PC-9 (cell line): ENCODE results near the gene NPBWR2.

Experiments used
- EZH2 ChIP-seq: fragments of 200-600 bp; sonication (generic); IDR thresholded peaks from 2 replicates; pipeline ENCODE4 v1.8.0; 2017; ENCODE audit warnings: antibody characterized with exemption, low read depth
- TF ChIP-seq, protein P1 (sequence below): fragments of 200-600 bp; sonication (generic); conservative IDR thresholded peaks from 2 replicates; pipeline ENCODE4 v1.6.1; 2017; ENCODE audit warnings: mixed run types, antibody characterized with exemption, mild to moderate bottlenecking, moderate library complexity

DNA sequence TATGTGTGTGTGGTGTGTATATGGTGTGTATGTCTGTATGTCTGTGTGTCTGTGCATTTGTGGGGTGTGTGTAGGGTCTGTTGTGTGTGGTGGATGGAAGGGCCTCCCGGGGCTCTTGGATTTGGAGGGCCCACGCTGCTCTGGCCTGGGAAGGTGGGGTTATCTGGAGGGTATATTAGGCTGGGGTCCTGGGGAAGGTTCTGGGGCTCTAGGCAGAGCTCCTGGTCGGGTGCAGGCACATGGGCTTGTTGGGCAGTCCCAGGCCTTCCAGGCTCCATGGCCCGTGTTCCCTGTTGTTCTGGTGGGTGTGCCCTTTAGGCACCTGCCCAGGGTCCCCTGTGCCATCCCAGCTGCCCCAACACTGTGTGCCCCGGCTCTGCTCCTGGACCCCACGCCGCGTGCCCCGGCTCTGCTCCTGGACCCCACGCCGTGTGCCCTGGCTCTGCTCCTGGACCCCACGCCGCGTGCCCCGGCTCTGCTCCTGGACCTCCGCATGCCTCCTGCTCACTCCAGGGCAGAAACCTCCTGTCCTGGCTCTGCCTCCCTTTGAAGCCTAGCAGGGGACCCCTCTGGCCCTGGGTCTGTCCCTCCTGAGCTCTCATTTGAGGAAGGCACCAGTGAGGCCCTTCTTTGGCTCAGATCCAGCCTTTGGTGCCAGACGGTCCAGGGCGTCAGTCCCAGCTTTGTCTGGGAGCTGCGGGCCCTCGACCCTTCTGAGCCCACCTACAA is 46.7 kb upstream of the NPBWR2 start:
- TF ChIP-seq, protein P1, sequence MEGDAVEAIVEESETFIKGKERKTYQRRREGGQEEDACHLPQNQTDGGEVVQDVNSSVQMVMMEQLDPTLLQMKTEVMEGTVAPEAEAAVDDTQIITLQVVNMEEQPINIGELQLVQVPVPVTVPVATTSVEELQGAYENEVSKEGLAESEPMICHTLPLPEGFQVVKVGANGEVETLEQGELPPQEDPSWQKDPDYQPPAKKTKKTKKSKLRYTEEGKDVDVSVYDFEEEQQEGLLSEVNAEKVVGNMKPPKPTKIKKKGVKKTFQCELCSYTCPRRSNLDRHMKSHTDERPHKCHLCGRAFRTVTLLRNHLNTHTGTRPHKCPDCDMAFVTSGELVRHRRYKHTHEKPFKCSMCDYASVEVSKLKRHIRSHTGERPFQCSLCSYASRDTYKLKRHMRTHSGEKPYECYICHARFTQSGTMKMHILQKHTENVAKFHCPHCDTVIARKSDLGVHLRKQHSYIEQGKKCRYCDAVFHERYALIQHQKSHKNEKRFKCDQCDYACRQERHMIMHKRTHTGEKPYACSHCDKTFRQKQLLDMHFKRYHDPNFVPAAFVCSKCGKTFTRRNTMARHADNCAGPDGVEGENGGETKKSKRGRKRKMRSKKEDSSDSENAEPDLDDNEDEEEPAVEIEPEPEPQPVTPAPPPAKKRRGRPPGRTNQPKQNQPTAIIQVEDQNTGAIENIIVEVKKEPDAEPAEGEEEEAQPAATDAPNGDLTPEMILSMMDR = no peak
- no peak for TF ChIP-seq EZH2
